ENCODE results near the gene JARID2. TPM values are rescaled to one million over a fixed set of nuclear protein-coding genes. Genes with fewer than 3 reads are reported as not detected.
"Not testable (repeated sequence)": the region's sequence is repeated elsewhere in the genome, so short reads cannot be mapped to it uniquely, and the experiment has no call there.

Gene JARID2
- polyA plus RNA-seq, 1 of the 3 experiments (the other 2 are of a cell fraction), result 3.4 TPM

- WGBS (ENCODE audit: low lambda C conversion rate), result 94% methylated on average over 8 of the region's 8 CpGs
- Histone ChIP-seq H3K4me1 (ENCODE audit: control insufficient read depth in 1 of 2, insufficient read depth in 2 of 2, low read depth in 1 of 2, low read length in 1 of 2) (peaks cover 0 to 6% of the 10 kb centered on the region in 2 experiments; a peak in 1 of 4 replicates), H3K9me2 (no peaks in the 10 kb centered on the region), H3K79me2 (ENCODE audit: insufficient read depth) (peaks cover 29% of the 10 kb centered on the region; the same call in 1 of the 2 replicates), H3K36me3 (replicated peaks in 1 of 2; ENCODE audit: control insufficient read depth in 1 of 2, insufficient read depth in 2 of 2, low read length in 1 of 2) (no peaks in the 10 kb centered on the region), H3K27ac (ENCODE audit: low read depth in 2 of 2, low read length in 1 of 2) (no peak overlapping the region), H3K27me3 (ENCODE audit: insufficient read depth) (no peaks in the 10 kb centered on the region), H2AFZ (ENCODE audit: low read depth) (no peak overlapping the region), H3K4me3 (ENCODE audit: low read depth in 2 of 2, low read length in 1 of 2) (no peak overlapping the region), H3K4me2 (no peak overlapping the region), H3F3A (replicated peaks; ENCODE audit: insufficient read depth) (peaks cover 1% of the 10 kb centered on the region), H3K9ac (no peak overlapping the region), H4K20me1 (ENCODE audit: insufficient read depth) (0 out of 2 replicates have a peak, but pooled peaks cover 8% of the 10 kb centered on the region), H3K9me3 (no peaks in the 10 kb centered on the region)
- ChIA-PET CTCF (interaction anchor here (0.7 to 2.2 kb wide), 3 partner anchors 18 to 66 kb away, joined by 4 read pairs; no protein-coding TSS in a partner anchor), POLR2A (no interaction called here)
- DNase-seq, result no peak
- TF ChIP-seq CHD2 (IDR thresholded peaks at IDR 0.05; ENCODE audit: low read length, partially characterized antibody) (no peak), FOSL2 (IDR thresholded peaks at IDR 0.05; ENCODE audit: borderline replicate concordance, low read depth) (no peak), RXRA (IDR thresholded peaks at IDR 0.05; ENCODE audit: borderline replicate concordance, low read depth) (no peak), FOXJ3 (CRISPR knock-in tag; IDR thresholded peaks at IDR 0.05) (no peak), REST (IDR thresholded peaks at IDR 0.05; ENCODE audit: low read depth, low read length) (no peak), GABPA (IDR thresholded peaks at IDR 0.05; ENCODE audit: low read depth) (no peak), YY1 (IDR thresholded peaks at IDR 0.05; ENCODE audit: low read depth) (no peak), GATA2 (CRISPR knock-in tag; IDR thresholded peaks at IDR 0.05) (no peak), POLR2AphosphoS5 (IDR thresholded peaks at IDR 0.05; ENCODE audit: low read depth, low read length) (no peak), USF1 (IDR thresholded peaks at IDR 0.05; ENCODE audit: borderline replicate concordance, low read depth) (no peak), SIN3A (IDR thresholded peaks at IDR 0.05; ENCODE audit: borderline replicate concordance, low read depth, low read length) (no peak), ELF1 (IDR thresholded peaks at IDR 0.05) (no peak), EZH2phosphoT487 (IDR thresholded peaks at IDR 0.05; ENCODE audit: borderline replicate concordance, low read depth) (no peak)
- TF ChIP-seq, protein P1, sequence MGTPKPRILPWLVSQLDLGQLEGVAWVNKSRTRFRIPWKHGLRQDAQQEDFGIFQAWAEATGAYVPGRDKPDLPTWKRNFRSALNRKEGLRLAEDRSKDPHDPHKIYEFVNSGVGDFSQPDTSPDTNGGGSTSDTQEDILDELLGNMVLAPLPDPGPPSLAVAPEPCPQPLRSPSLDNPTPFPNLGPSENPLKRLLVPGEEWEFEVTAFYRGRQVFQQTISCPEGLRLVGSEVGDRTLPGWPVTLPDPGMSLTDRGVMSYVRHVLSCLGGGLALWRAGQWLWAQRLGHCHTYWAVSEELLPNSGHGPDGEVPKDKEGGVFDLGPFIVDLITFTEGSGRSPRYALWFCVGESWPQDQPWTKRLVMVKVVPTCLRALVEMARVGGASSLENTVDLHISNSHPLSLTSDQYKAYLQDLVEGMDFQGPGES (IDR thresholded peaks at IDR 0.05; ENCODE audit: low read depth, low read length), result no peak
Observed at GRCh38 chr6:15288856-15289255, 43.0 kb downstream of the JARID2 start.

DNA sequence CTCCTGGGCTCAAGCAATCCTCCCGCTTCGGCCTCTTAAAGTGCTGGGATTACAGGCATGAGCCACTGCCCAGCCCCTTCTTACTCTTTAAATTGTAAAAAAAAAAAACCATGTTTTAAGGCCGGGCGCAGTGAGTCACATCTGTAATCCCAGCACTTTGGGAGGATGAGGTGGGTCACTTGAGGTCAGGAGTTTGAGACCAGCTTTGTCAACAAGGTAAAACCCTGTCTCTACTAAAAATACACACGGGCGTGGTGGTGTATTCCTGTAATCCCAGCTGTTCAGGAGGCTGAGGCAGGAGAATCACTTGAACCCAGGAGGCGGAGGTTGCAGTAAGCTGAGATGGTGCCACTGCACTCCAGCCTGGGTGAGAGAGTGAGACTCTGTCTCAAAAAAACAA lies 43.6 kb downstream of the JARID2 start:
- H3K4me1 ChIP-seq (ENCODE audit: control insufficient read depth in 1 of 2, insufficient read depth in 2 of 2, low read depth in 1 of 2, low read length in 1 of 2); POLR2A ChIA-PET; H3K9ac ChIP-seq; H3K9me2 ChIP-seq; H3K4me3 ChIP-seq (ENCODE audit: low read depth in 2 of 2, low read length in 1 of 2); H3K27ac ChIP-seq (ENCODE audit: low read depth in 2 of 2, low read length in 1 of 2); H3K36me3 ChIP-seq (replicated peaks in 1 of 2; ENCODE audit: control insufficient read depth in 1 of 2, insufficient read depth in 2 of 2, low read length in 1 of 2); H2AFZ ChIP-seq (ENCODE audit: low read depth); H4K20me1 ChIP-seq (ENCODE audit: insufficient read depth); H3K27me3 ChIP-seq (ENCODE audit: insufficient read depth); DNase-seq; H3K9me3 ChIP-seq; H3F3A ChIP-seq (replicated peaks; ENCODE audit: insufficient read depth); H3K4me2 ChIP-seq: not testable (repeated sequence)
- 97% methylated on average over 7 of the region's 7 CpGs for WGBS (ENCODE audit: low lambda C conversion rate)
- peaks cover 26% of the 10 kb centered on the region; the same call in 1 of the 2 replicates for H3K79me2 ChIP-seq (ENCODE audit: insufficient read depth)
- CTCF ChIA-PET, result interaction anchor here (0.6 to 2.2 kb wide), 2 partner anchors 18 to 123 kb away, joined by 3 to 4 read pairs; no protein-coding TSS in a partner anchor

Data from SK-N-SH (cell line).